ENCODE measurements around the gene CCDC50.

The CCDC50 gene, protein sequence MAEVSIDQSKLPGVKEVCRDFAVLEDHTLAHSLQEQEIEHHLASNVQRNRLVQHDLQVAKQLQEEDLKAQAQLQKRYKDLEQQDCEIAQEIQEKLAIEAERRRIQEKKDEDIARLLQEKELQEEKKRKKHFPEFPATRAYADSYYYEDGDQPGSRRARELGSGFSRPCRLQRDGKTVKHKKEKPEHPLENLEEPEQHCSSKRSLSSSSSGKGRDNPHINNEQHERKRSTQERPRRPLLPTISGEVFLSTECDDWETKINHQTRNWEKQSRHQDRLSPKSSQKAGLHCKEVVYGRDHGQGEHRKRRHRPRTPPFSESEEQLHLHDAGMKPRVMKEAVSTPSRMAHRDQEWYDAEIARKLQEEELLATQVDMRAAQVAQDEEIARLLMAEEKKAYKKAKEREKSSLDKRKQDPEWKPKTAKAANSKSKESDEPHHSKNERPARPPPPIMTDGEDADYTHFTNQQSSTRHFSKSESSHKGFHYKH

DNA sequence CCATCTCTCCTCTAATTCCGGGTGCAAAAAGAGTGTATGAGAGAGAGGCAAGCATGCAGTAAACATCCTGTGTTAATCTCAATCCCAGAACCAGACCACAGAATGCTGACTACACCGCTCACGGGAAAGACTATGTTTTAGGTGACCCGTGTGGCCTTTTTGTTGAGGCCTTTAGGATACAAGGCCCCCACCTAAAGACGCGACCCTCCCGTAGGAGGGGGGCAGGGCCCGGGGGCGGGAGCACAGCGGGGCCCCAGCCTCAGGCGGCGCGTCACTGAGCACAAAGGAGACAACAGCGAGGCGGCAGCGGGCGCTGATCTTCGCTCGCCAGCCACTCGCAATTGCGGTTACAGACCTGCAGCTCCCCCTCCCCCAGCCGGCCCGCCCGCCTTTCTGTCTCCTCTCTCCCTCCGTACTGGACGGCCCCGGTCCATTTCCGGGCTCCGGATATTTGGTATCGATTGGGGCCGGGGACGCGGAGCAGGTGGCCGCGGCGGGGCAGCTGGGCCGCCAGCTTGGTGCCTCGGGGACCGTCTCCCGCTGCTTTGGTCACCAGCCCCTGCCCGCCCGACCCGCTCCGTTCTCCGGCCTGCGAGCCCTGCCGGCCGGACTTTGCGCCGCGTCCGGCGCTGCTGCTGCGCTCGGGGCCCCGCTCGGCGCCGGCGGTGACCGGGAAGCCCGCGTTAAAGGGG is at the start of gene CCDC50:
Gene CCDC50, plus strand, starts transcription at position 433 of the 692 bp plus-strand sequence. CDS start 281 bp downstream, outside the sequence.
- DNase-seq (ENCODE audit: low read depth in 2 of 2), result peak in 1 of 2 experiments; percentile 22

DNA sequence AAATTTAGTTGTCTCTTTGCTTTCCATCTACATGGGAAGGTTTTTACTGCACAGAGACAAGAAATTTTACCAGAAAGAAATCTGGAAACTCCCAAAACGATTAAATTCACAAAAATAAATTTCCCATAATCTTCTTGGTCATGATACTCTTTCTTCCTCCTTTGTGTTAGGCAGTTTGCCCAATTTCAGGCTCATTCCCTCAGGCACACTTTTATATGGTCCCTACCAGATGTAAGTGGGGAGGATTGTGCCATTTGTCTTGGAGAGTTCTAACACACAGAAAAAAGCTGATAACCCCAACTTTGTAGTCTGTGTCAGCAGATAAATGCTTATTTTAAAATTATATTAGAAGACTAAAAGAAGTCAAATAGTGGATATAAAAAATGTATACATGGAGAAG is 49.1 kb upstream of the CCDC50 start:
- DNase-seq (ENCODE audit: low read depth in 2 of 2), result no peak

DNA sequence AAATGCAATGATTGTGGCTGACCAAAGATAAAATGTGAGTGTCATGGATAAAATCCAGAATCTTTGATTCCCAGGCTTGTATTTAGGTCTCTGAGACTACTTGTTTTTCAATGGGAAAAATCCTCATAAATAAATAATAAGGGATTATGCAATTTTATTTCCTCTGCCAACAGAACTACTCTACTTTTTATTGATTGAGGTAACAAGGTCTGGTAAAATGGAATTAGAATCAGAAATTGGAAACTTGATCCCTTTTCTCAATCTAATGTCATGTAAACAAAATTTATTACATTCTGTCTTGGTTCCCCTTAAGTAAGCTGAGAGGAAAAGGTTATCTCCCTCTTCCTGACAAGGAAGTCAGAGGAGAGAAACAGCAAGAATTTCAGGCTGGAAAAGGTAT is 48.3 kb upstream of the CCDC50 start:
- DNase-seq (ENCODE audit: low read depth in 2 of 2), result no peak

DNA sequence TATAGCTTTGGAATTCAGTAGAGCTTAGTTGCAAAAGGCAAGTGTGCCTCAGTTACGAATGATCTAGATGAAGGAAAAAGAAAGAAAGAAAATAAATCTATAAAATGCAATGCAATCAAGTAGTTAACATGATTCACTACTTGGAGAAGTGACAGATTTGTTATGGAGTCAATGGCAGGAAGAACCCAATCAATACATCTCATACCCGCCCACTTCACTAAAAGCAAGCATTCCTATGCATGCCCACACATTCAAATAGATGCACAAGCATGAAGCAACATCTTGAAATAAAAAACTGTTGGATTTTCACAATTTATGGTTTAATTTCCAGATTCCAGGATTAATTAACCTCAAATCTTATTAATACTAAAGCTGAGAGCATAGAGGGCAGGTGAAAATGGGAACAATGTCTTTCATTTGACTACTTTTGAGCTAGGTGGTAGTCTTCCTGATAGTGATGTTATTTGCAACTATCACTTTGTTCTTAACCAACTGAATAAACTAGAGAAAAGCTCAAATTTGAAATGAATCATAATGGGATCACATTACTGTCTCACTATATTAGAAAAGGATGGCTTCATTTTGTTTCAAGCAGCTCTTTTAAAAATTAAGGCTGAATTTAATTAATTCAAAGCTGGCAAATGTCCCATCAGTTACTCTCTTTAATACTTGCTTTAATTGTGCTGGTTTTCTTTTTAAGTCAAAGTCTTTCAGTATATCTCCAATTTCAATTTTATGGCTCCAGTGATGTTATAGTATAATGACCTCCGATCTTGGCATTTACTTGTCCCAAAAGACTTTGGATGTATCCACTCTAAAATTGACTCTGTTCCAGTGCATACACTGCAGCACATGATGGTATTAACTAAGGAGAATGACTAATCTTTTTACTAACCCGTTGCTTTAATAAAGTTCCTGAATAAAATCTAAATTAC is 46.7 kb upstream of the CCDC50 start:
- DNase-seq (ENCODE audit: low read depth in 2 of 2), result no peak

DNA sequence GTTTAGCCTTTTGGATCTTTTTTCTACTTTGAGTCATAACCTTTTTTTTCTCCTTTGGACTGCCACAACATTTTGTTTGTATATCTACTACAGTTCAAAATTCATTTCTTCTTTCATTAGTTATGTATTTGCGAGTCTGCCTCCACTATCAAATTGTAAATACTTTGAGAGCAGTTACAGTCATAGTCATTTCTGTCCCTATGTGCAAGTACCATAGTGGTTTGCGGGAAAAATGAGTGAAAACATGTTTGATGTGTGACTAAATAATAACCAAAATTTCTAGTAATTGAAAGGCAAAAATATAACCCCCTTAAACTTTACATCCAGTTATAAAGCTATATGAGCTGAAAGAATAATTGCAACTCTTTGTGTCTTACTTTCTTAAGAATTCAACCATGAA is 45.8 kb upstream of the CCDC50 start:
- no peak for DNase-seq (ENCODE audit: low read depth in 2 of 2)

DNA sequence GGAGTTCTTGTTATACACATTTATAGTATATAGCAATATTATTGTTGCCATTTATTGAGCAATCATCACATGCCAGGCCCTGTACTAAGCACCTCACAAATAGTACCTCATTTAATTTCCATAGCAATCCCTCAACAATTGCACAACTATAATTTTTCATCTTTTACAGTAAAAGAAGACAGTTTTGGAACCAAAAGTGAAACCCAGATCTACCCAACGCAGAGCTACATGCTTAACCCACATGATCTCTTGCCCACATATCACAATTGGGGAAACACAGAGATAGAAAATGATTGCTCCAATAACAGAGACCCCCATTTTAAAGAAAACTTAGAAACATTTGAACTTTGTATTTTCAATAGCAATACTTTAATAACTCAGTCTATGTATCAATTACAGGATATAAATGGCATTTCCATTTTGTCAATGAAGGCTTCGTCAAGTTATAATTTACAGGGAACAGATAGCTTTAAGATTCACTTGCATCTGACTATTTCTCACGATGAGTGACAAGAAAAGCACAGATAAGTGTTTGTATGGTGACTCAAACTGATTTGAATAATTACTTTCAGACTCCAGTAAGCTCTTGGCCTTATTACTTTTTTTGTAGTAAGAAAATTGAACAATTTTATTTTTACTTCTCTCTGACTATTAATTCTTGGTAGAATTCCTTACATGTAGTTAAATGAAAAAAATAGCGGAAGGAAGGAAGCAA is 38.7 kb upstream of the CCDC50 start:
- DNase-seq (ENCODE audit: low read depth in 2 of 2), result no peak

DNA sequence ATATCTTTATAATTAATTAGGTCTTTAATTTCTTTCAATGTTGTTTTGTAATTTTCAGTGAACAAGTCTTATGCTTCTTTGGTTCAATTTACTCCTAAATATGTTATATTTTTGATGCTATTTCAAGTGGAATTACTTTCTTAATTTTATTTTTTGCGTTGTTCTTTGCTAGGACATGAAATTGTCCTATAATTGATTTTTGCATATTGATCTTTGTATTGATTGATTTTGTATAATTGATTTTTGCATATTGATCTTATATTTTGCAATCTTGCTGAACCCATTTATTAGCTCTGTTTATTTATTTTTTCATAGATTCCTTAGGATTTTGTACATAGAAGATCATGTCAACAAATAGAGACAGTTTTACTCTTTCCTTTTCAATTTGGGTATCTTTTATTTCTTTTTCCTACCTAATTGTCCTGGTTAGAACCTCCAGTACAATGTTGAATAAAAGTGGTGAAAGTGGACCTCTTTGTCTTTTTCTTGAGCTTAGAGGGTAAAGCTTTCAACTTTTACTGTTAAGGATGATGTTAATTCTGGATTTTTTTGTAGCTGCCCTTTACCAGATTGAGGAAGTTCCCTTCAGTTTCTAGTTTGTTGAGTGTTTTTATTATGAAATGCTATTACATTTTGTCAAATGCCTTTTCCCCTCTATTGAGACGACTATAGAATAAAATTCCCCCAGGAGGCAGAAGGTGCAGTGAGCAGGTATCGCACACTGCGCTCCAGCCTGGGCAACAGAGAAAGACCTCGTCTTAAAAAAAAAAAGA is 36.8 kb upstream of the CCDC50 start:
- DNase-seq (ENCODE audit: low read depth in 2 of 2), result no peak

DNA sequence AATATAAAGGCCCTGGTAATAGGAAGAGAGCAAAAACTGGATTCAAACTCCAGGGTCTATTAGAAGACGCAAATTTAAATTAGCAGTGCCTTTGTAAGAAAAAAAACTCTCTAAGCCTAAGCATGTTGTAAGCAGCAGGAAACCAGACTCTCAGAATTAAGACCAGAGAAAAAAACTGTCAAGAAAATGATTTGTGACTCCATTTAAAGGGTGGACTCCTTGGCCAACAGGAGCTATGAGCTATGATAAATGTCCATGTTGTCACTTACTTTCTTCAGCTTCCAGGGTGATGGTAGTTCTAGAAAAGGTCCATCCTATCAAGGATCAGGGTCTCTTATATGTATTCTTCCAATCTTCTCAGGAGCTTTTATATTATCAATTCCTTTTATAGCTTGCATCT is 34.9 kb upstream of the CCDC50 start:
- no peak for DNase-seq (ENCODE audit: low read depth in 2 of 2)

DNA sequence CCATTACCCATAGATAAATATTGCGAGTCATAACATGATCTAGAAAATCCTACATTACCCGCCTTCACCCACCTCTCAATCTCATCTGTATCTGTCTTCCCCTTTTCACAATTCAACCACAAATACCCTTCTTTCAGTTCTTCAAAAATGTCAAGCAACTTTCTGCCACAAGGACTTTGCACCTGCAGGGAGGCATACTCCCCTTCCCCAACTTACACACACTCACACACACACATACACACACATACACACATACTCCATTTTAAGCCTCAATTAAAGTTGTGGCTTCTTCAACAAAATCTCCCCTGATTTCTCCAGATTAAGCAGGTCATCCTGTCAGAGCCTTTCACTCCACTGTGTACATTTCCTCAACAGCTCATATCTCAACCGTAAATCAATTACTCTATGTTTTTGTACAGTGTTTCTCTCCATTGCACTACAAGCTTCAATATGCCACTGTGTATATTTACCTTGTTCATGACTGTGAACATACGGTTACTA is 33.1 kb upstream of the CCDC50 start:
- DNase-seq (ENCODE audit: low read depth in 2 of 2), result no peak

DNA sequence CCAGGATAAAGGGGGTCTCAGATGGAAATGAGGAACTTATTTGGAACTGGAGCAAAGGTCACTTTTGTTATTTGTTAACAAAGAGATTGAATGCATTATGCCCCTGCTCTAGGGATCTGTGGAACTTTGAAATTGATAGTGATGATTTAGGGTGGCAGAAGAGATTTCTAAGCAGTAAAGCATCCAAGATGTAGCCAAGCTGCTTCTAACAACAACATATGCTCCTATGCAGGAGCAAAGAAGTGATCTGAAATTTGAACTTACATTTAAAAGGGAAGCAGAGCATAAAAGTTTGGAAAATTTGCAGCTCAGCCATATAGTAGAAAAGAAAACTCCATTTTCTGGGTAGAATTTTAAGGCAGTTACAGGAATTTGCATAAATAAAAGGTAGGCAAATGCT is 30.3 kb upstream of the CCDC50 start:
- no peak for DNase-seq (ENCODE audit: low read depth in 2 of 2)

DNA sequence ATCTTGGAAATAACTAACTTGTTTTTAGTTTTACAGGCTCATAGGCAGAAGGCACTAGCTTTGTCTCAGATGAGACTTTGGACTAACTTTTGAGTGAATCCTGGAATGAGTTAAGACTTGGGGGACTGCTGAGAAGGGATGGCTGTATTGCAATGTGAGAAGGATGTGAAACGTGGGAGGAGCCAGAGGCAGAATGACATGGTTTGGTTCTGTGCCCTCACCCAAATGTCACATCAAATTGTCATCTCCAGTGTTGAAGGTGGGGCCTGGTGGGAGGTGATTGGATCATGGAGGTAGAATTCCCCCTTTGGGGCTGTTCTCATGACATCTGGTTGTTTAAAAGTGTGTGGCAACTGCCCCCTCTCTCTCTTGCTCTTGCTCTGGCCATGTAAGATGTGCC is 28.8 kb upstream of the CCDC50 start:
- no peak for DNase-seq (ENCODE audit: low read depth in 2 of 2)

DNA sequence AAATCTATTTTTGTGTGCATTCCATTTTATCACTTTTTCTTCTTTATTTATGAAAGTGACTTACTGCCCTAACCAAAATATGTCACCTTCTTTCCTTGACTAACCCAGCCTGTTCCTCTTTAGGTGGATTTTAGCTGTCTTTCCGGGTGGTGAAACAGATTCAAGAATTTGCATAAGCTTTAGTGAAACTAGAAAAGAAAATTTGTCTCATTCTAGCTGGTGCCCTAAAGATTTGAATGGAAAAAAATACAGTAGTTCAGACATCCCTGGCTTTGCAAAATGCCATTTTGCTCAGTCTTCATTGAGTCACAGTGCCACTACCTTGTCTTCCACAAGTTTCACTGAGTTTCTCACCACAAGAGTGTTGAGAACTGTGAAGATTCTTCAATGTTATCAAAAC is 28.2 kb upstream of the CCDC50 start:
- no peak for DNase-seq (ENCODE audit: low read depth in 2 of 2)

DNA sequence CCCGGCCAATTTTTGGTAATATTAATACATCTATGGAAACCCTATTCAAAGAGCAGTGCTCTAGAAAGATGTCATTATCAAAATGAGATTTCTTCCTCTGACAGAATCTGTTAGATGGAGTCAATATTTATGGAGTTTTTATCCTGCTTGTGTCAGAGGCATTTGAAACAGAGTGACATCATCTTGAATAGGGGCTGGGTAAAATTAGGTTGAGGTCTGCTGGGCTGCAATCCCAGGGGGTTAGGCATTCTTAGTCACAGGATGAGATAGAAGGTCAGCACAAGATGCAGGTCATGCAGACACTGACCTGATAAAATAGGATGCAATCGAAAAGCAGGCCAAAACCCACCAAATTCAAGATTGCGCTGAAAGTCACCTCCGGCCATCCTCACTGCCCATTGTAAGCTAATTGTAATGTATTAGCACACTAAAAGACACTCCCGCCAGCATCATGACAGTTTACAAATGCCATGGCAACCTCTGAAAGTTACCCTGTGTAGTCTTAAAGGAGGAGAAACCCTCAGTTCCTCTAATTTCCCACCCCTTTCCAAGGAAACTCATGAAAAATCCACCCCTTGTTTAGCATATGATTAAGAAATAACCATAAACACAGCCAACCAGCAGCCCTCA is 27.3 kb upstream of the CCDC50 start:
- DNase-seq (ENCODE audit: low read depth in 2 of 2), result no peak

DNA sequence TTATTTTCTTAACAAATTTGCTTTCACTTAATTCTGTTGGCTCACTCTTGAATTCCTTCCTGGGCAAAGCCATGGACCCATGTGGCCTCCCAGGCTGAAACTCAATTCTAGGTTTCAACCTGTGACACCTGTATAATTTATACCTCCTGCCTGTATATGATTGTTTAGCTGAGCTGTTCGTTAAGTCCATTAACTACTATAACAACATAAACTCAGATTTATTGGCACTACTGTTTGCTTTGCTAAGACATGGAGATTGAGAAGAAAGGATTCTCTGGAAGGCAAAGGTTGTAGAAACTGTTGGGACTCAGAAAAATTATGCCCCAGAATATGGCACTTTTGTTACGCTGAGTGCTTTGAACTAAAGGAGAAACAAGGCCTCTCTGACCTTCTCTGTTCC is 26.7 kb upstream of the CCDC50 start:
- no peak for DNase-seq (ENCODE audit: low read depth in 2 of 2)

DNA sequence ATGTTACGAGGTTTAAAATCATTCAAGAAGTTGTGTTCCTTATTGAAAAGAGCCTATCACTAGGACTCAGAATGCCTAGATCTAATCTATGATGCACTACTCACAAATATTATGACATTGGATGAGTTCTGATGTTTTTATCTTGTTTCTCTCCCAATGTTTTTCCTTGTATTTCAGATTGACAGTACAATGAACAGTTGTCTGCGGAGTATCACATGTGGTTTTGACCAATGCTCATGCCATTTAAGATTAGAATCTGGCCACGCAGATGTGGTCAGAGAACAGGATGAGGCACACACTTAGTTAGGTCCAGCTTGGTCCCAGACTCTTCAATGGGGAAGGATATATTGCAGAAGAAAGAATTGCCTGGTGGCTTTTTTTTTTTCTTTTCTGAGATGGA is 25.6 kb upstream of the CCDC50 start:
- no peak for DNase-seq (ENCODE audit: low read depth in 2 of 2)

DNA sequence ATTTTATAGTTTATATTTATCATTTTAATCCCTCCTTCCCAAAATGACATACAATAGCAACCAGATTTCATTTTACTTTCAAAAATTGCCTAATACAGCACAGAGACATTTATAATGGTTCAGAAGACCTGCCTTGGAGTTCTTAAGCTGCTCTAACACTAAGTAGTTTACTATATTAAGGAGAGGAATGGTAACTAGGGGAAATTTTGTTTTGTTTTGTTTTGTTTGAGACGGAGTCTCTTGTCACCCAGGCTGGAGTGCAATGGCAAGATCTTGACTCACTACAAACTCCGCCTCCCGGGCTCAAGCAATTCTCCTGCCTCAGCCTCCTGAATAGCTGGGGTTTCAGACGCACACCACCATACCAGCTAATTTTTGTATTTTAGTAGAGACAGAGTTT is 22.8 kb upstream of the CCDC50 start:
- no peak for DNase-seq (ENCODE audit: low read depth in 2 of 2)

DNA sequence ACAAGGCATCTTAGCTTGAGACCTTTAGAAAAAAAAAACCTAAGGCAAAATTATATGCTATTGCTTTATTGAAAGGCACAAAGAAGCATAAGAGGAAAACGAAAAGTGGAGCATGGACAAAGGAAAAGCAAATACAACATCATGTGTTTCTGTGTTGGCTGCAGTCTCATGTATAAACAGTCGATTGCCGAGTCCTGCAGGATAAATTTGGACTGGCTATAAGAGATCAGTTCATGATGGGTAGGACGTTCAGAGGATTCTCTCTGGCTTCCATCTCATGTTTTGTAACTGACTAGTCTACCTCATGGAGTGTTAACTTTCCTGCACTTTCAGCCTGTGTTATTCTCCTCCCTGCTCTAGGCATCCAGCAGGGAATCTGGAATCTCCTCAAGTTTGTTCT is 21.9 kb upstream of the CCDC50 start:
- DNase-seq (ENCODE audit: low read depth in 2 of 2), result no peak

DNA sequence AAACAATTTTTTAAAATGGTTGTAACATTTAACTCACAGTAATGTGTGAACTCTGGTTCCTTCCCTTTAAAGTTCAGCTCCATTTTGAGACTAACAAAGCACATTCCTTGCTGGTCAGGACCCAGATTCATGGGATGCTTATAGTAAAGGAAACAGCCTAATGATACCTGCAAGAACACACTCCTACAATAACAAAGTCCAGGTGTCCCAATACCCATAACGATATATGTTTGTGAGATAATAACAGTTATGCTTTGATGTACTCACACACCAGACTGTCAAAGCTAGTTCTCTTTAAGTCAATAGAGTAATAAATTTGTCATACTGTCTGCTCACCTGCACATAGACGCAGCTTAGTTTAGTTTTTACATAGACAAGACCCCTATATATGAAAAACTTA is 15.9 kb upstream of the CCDC50 start:
- no peak for DNase-seq (ENCODE audit: low read depth in 2 of 2)

DNA sequence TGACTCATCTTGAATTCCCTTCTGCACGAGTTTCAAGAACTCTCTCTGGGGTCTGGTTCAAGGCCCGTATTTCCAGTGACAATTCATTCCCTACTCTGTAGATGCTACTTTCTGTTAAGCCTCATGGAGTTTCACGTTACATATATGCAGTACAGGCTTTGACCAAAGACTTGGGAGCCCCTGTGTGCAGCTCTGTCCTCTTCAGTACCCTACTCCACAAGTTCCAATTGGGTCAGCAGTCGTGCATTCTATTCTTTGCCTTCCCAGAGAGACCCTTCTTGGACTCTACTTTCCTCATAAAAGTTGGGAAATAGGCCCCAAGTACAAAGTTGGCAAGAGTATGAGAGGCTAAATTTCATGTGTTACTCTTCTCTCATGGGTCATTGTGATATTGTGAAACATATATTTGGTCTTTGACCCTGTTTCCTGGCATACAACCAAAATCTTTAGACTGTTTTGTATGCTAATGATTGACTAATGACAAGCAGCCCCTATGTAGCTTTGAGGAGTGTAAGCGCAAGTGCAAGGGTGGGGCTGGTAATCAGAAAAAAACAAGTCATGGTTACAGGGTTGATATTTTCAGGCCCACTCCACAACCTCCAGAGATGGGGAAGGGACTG is 15.0 kb upstream of the CCDC50 start:
- no peak for DNase-seq (ENCODE audit: low read depth in 2 of 2)
